Ectodermal cell (in vitro differentiated cells): ENCODE measurements around the gene PAPPA.

Source experiments
- H3K27ac ChIP-seq: 2 replicates; pipeline ENCODE4 v1.7.0; 2013; ENCODE audit warnings: mild to moderate bottlenecking, low read depth, low read length; ENCODE audit not compliant: insufficient read depth, poor library complexity, severe bottlenecking
- H3K27me3 ChIP-seq: 2 replicates; pipeline ENCODE4 v1.7.0; 2013; ENCODE audit warnings: mild to moderate bottlenecking, low read length; ENCODE audit not compliant: insufficient read depth, control insufficient read depth, poor library complexity, severe bottlenecking
- H3K36me3 ChIP-seq: one replicate; pipeline ENCODE4 v1.7.0; 2013; ENCODE audit warnings: low read length; ENCODE audit not compliant: control insufficient read depth, insufficient read depth
- H3K4me1 ChIP-seq: one replicate; pipeline ENCODE4 v1.7.0; 2013; ENCODE audit warnings: low read length; ENCODE audit not compliant: control insufficient read depth, insufficient read depth
- H3K4me3 ChIP-seq: 2 replicates; pipeline ENCODE4 v1.7.0; 2013; ENCODE audit warnings: low read depth, low read length, control low read depth; ENCODE audit not compliant: insufficient read depth
- H3K9me3 ChIP-seq: 2 replicates; pipeline ENCODE4 v1.7.0; 2013; ENCODE audit warnings: mild to moderate bottlenecking, low read length, moderate library complexity; ENCODE audit not compliant: control insufficient read depth
- WGBS, 2 experiments: methylation state at CpG; one replicate each; pipeline ENCODE4 v1.1.7; 2013; ENCODE audit warnings: missing lambda C conversion rate in 2 of 2; 5-methylcytosine and 5-hydroxymethylcytosine counted together

The PAPPA gene

GRCh38 chr9:116151199-116151598 is 2.4 kb upstream of the PAPPA start:
- peaks cover 17% of the 10 kb centered on the region for H3K4me1 ChIP-seq
- no peak overlapping the region for H3K27ac ChIP-seq
- 82 to 84% methylated on average over 3 to 4 of the region's 4 CpGs for WGBS, 2 experiments
- no peaks in the 10 kb centered on the region for H3K36me3 ChIP-seq
- no peaks in the 10 kb centered on the region for H3K9me3 ChIP-seq
- peaks cover 29% of the 10 kb centered on the region for H3K27me3 ChIP-seq
- no peak overlapping the region for H3K4me3 ChIP-seq

GRCh38 chr9:116151966-116152381 is 1.6 kb upstream of the PAPPA start:
- Histone ChIP-seq H3K27ac (no peak overlapping the region), H3K4me1 (peaks cover 24% of the 10 kb centered on the region), H3K36me3 (no peaks in the 10 kb centered on the region), H3K27me3 (peaks cover 37% of the 10 kb centered on the region), H3K9me3 (no peaks in the 10 kb centered on the region), H3K4me3 (no peak overlapping the region)
- 57 to 73% methylated on average over 4 to 5 of the region's 6 CpGs for WGBS, 2 experiments

- peaks cover 38% of the 10 kb centered on the region for H3K27me3 ChIP-seq
- 100% methylated on average over 2 of the region's 2 CpGs; no CpG with 5 or more reads in 1 of the 2 experiments for WGBS, 2 experiments
- no peak overlapping the region for H3K27ac ChIP-seq
- H3K4me3 ChIP-seq, result no peak overlapping the region
- H3K4me1 ChIP-seq, result peaks cover 26% of the 10 kb centered on the region
- H3K36me3 ChIP-seq, result no peaks in the 10 kb centered on the region
- H3K9me3 ChIP-seq, result no peaks in the 10 kb centered on the region
These were observed 1.2 kb upstream of the PAPPA start for GRCh38 chr9:116152390-116152789.

- 7 to 9% methylated on average over 8 to 9 of the region's 9 CpGs for WGBS, 2 experiments
- no peak overlapping the region for H3K27ac ChIP-seq
These were observed 438 bp upstream of the PAPPA start for GRCh38 chr9:116152941-116153764.

GRCh38 chr9:116154334-116154975 is 864 bp downstream of the PAPPA start:
- Histone ChIP-seq H3K27ac (no peak overlapping the region), H3K4me3 (peak overlapping the region; percentile 35), H3K9me3 (no peaks in the 10 kb centered on the region), H3K27me3 (peaks cover 54% of the 10 kb centered on the region), H3K4me1 (peaks cover 35% of the 10 kb centered on the region), H3K36me3 (no peaks in the 10 kb centered on the region)
- 1% methylated on average over 74 of the region's 74 CpGs for WGBS, 2 experiments

More at GRCh38 chr9:116152941-116153764, 438 bp upstream of the PAPPA start:
- no peaks in the 10 kb centered on the region for H3K9me3 ChIP-seq
- peaks cover 34% of the 10 kb centered on the region for H3K4me1 ChIP-seq
- H3K36me3 ChIP-seq, result no peaks in the 10 kb centered on the region
- peaks cover 41% of the 10 kb centered on the region for H3K27me3 ChIP-seq
- no peak overlapping the region for H3K4me3 ChIP-seq

GRCh38 chr9:116154976-116155697 is 1.5 kb downstream of the PAPPA start:
- peak overlapping the region; percentile 35 for H3K4me3 ChIP-seq
- H3K36me3 ChIP-seq, result no peaks in the 10 kb centered on the region
- no peak overlapping the region for H3K27ac ChIP-seq
- H3K4me1 ChIP-seq, result peaks cover 35% of the 10 kb centered on the region
- H3K27me3 ChIP-seq, result peaks cover 60% of the 10 kb centered on the region
- H3K9me3 ChIP-seq, result no peaks in the 10 kb centered on the region
- 0 to 1% methylated on average over 27 of the region's 27 CpGs for WGBS, 2 experiments

- no peak overlapping the region for H3K27ac ChIP-seq
- peaks cover 35% of the 10 kb centered on the region for H3K4me1 ChIP-seq
- peaks cover 65% of the 10 kb centered on the region for H3K27me3 ChIP-seq
- peak overlapping the region; percentile 35 for H3K4me3 ChIP-seq
- 3 to 4% methylated on average over 10 of the region's 10 CpGs for WGBS, 2 experiments
- no peaks in the 10 kb centered on the region for H3K36me3 ChIP-seq
- no peaks in the 10 kb centered on the region for H3K9me3 ChIP-seq
These were observed 2.1 kb downstream of the PAPPA start for GRCh38 chr9:116155698-116156039.

GRCh38 chr9:116156621-116157314 is 3.2 kb downstream of the PAPPA start:
- no peaks in the 10 kb centered on the region for H3K9me3 ChIP-seq
- peaks cover 68% of the 10 kb centered on the region for H3K27me3 ChIP-seq
- peaks cover 35% of the 10 kb centered on the region for H3K4me1 ChIP-seq
- H3K4me3 ChIP-seq, result peak overlapping the region; percentile 26
- H3K27ac ChIP-seq, result no peak overlapping the region
- WGBS, 2 experiments, result 2% methylated on average over 24 of the region's 24 CpGs
- H3K36me3 ChIP-seq, result no peaks in the 10 kb centered on the region

- WGBS, 2 experiments, result 6 to 7% methylated on average over 6 of the region's 6 CpGs
- H3K27ac ChIP-seq, result no peak overlapping the region
- H3K36me3 ChIP-seq, result no peaks in the 10 kb centered on the region
- H3K4me1 ChIP-seq, result peaks cover 35% of the 10 kb centered on the region
- no peaks in the 10 kb centered on the region for H3K9me3 ChIP-seq
- H3K4me3 ChIP-seq, result no peak overlapping the region
- peaks cover 68% of the 10 kb centered on the region for H3K27me3 ChIP-seq
These were observed 4.0 kb downstream of the PAPPA start for GRCh38 chr9:116157436-116158138.
